ENCODE data around the gene CUTA.

GRCh38 chr6:33466075-33466735 lies 48.3 kb upstream of the CUTA start:
- TF ChIP-seq POLR2A (IDR thresholded peaks at IDR 0.05; ENCODE audit: low read depth, low read length) (no peak), POLR2AphosphoS5 (IDR thresholded peaks at IDR 0.05; ENCODE audit: low read depth, low read length) (no peak), TAF1 (IDR thresholded peaks at IDR 0.05; ENCODE audit: borderline replicate concordance, low read depth, low read length) (no peak)
